LNCaP clone FGC (cell line): ENCODE results near the gene FAR1.

ENCODE experiments used
- DNase-seq: peaks from one replicate; pipeline ENCODE4 v3.0.0-alpha.2; 2011; ENCODE audit warnings: low read depth
- H3K4me3 ChIP-seq: 2 replicates; pipeline ENCODE4 v1.5.1; 2011; ENCODE audit warnings: mild to moderate bottlenecking, low read depth, low read length, control low read depth
- CTCF ChIP-seq: IDR thresholded peaks from 2 replicates; pipeline ENCODE4 v1.5.1; 2012; ENCODE audit warnings: mild to moderate bottlenecking; ENCODE audit not compliant: control insufficient read depth, insufficient read depth; ENCODE audit errors: extremely low read depth

FAR1 gene

GRCh38 chr11:13694115-13694514 lies 25.6 kb downstream of the FAR1 start:
- no peak overlapping the region for H3K4me3 ChIP-seq
- DNase-seq: no peak
- no peak for TF ChIP-seq CTCF

DNA sequence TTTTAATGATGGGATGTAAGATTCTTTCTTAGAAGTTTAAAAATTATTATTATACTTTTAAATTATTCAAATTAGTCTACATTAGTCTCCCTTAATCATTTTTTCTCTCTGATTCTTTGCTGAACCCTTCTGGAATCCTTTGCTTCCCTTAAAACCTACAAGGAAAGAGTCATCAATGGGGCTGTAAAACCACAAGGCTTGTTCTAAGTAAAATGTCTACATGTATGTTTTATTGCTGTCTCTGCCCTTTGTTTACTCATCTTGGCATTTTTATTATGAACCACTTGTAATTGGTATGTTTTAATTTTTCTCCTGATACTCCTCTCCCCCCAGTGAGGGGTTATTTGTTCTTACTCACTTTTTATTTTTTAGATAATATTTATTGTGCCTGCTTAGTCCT lies 27.4 kb downstream of the FAR1 start:
- DNase-seq: no peak
- TF ChIP-seq CTCF: no peak
- no peak overlapping the region for H3K4me3 ChIP-seq

- TF ChIP-seq CTCF: no peak
- DNase-seq: no peak
- no peak overlapping the region for H3K4me3 ChIP-seq
Measured at GRCh38 chr11:13697710-13698109, 29.2 kb downstream of the FAR1 start.

DNA sequence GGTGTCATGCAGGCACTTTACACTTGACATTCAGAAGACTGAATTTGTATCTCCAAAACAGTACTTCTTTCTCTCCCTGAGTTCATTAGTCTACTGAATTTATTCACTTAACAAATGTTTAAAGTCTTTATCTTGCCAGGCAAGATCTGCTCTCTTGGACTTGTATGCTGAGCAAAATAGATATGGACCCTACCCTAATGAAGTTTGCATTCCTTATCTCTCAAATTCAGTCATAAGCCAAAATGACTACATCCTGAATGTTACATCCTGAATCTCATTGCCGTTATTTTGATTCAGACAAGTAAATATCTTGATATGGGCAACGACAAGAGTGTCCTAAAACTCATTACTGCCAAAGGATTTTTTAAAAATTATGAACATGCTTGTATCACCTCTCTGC lies 29.7 kb downstream of the FAR1 start:
- TF ChIP-seq CTCF: no peak
- H3K4me3 ChIP-seq: no peak overlapping the region
- DNase-seq: no peak

- no peak for DNase-seq
- TF ChIP-seq CTCF: no peak
- no peak overlapping the region for H3K4me3 ChIP-seq
Measured at GRCh38 chr11:13699041-13699440, 30.6 kb downstream of the FAR1 start.

GRCh38 chr11:13699870-13700269 lies 31.4 kb downstream of the FAR1 start:
- TF ChIP-seq CTCF: no peak
- no peak overlapping the region for H3K4me3 ChIP-seq
- DNase-seq: no peak

DNA sequence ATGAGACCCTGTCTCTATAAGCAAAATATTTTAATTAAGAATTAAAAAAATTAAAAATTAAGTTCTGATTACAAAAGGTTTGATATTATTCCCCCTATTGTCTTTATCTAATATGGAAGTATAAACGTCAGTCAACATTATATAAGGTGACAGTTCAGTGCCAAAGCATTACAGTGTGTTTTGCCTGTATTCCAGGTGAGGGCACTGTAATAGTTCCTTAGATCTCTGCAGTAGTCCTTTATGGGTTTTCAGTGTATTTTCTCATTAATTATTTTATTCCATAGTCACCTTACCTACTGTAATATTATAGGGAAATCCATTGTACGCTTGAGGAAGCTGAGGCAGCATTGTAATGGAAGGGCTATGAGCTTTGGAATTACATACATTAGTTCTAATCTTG lies 33.0 kb downstream of the FAR1 start:
- no peak overlapping the region for H3K4me3 ChIP-seq
- peak; percentile 49 for TF ChIP-seq CTCF
- DNase-seq: no peak
